B cell (primary cell): ENCODE data around the gene ABR. TPM values are rescaled to one million over a fixed set of nuclear protein-coding genes. Genes with fewer than 3 reads are reported as not detected.

Experiments used
- ATAC-seq: fragments of 200-7000 bp; cut with Tn5 transposase; one replicate; pipeline ENCODE4 v1.10.0; 2021; ENCODE audit warnings: low read depth, mild to moderate bottlenecking, moderate number of reproducible peaks, moderate library complexity
- CTCF ChIA-PET: fragments of 350-600 bp; sonication (Branson Sonifier 250); formaldehyde crosslinking; loops from one replicate; lab custom pipeline; 2021; ENCODE audit warnings: antibody characterized with exemption, inconsistent platforms; lab: Charles Lee
- POLR2A ChIA-PET: fragments of 350-600 bp; sonication (Branson Sonifier 250); formaldehyde crosslinking; loops from one replicate; lab custom pipeline; 2021; ENCODE audit warnings: antibody characterized with exemption; lab: Charles Lee
- DNase-seq: peaks from one replicate; pipeline ENCODE4 v3.0.0; 2013
- H2AFZ ChIP-seq: 2 replicates; pipeline ENCODE4 v1.6.1; 2012; ENCODE audit warnings: mild to moderate bottlenecking, low read depth, low read length; ENCODE audit not compliant: insufficient read depth, poor library complexity, severe bottlenecking
- H3K27ac ChIP-seq, 2 donors: 1 replicate in 1 of 2; 2 replicates in 1 of 2; pipeline ENCODE4 v1.5.1; 2012 to 2013; ENCODE audit warnings: low read length in 2 of 2, mild to moderate bottlenecking in 2 of 2, moderate library complexity in 1 of 2
- H3K27me3 ChIP-seq, 4 experiments: fragments of 200-600 bp in 1 of 4; sonication (generic) in 1 of 4; replicated peaks in 1 of 4; 1 replicate in 2 of 4; 2 replicates in 2 of 4; pipeline versions ENCODE4 v1.6.1 to v1.7.0; 2013 to 2016; ENCODE audit warnings: low read length in 3 of 4, mild to moderate bottlenecking in 2 of 4, mixed read lengths in 1 of 4, moderate library complexity in 1 of 4; ENCODE audit not compliant: insufficient read depth in 4 of 4, control insufficient read depth in 3 of 4; ENCODE audit errors: control extremely low read depth in 1 of 4
- H3K36me3 ChIP-seq, 2 experiments: replicated peaks in 1 of 2; 1 replicate in 1 of 2; 2 replicates in 1 of 2; pipeline versions ENCODE4 v1.6.1 to v1.7.1; 2013; ENCODE audit warnings: low read length in 1 of 2; ENCODE audit not compliant: insufficient read depth in 2 of 2, control insufficient read depth in 1 of 2; ENCODE audit errors: control extremely low read depth in 1 of 2, extremely low read depth in 1 of 2
- H3K4me1 ChIP-seq, 2 donors: fragments of 200-600 bp in 1 of 2; sonication (generic) in 1 of 2; 1 replicate in 1 of 2; 2 replicates in 1 of 2; pipeline versions ENCODE4 v1.5.1 to v1.6.1; 2013 to 2017; ENCODE audit warnings: low read length in 2 of 2; ENCODE audit not compliant: control insufficient read depth in 2 of 2, insufficient read depth in 2 of 2
- H3K4me2 ChIP-seq: replicated peaks from 2 replicates; pipeline ENCODE3; 2012; ENCODE audit warnings: mild to moderate bottlenecking, low read depth, low read length; ENCODE audit not compliant: poor library complexity, severe bottlenecking
- H3K4me3 ChIP-seq, 5 experiments: fragments of 200-600 bp in 1 of 5; sonication (generic) in 1 of 5; 1 replicate in 3 of 5; 2 replicates in 2 of 5; pipeline versions ENCODE4 v1.5.1 to v1.7.0; 2011 to 2016; ENCODE audit warnings: low read length in 4 of 5, mild to moderate bottlenecking in 4 of 5, low read depth in 2 of 5, control low read depth in 1 of 5, moderate library complexity in 1 of 5; ENCODE audit not compliant: insufficient read depth in 1 of 5; ENCODE audit errors: control extremely low read depth in 1 of 5, extremely low read depth in 1 of 5
- H3K79me2 ChIP-seq: fragments of 200-600 bp; sonication (generic); one replicate; pipeline ENCODE4 v1.6.0; 2016; ENCODE audit warnings: low read length; ENCODE audit not compliant: control insufficient read depth, insufficient read depth
- H3K9ac ChIP-seq: fragments of 200-600 bp; sonication (generic); 2 replicates; pipeline ENCODE4 v1.6.1; 2017; ENCODE audit warnings: mild to moderate bottlenecking, low read length, moderate library complexity
- H3K9me3 ChIP-seq, 3 donors: one replicate each; pipeline versions ENCODE4 v1.6.1 to v1.7.1; 2013; ENCODE audit warnings: low read length in 2 of 3; ENCODE audit not compliant: control insufficient read depth in 2 of 3, insufficient read depth in 1 of 3; ENCODE audit errors: control extremely low read depth in 1 of 3
- H4K20me1 ChIP-seq: 2 replicates; pipeline ENCODE4 v1.6.0; 2012; ENCODE audit warnings: mild to moderate bottlenecking, low read length; ENCODE audit not compliant: insufficient read depth, control insufficient read depth, poor library complexity, severe bottlenecking
- H3K27ac Mint-ChIP-seq: one replicate; pipeline ENCODE4 v1.8.0; 2021; ENCODE audit warnings: mixed read lengths
- H3K27me3 Mint-ChIP-seq: one replicate; pipeline ENCODE4 v1.8.0; 2021; ENCODE audit warnings: mixed read lengths
- H3K4me1 Mint-ChIP-seq: one replicate; pipeline ENCODE4 v1.8.0; 2021; ENCODE audit warnings: mixed read lengths
- H3K4me3 Mint-ChIP-seq: one replicate; pipeline ENCODE4 v1.8.0; 2021; ENCODE audit warnings: mixed read lengths
- H3K9me3 Mint-ChIP-seq: one replicate; pipeline ENCODE4 v1.8.0; 2022; ENCODE audit warnings: mixed read lengths; ENCODE audit not compliant: insufficient read depth
- EZH2 ChIP-seq: IDR thresholded peaks from 2 replicates; pipeline ENCODE4 v1.6.1; 2012; ENCODE audit warnings: borderline replicate concordance, low read depth, mild to moderate bottlenecking, moderate library complexity, low read length; ENCODE audit not compliant: insufficient read depth, poor library complexity, severe bottlenecking
- WGBS: methylation state at CpG from one replicate; pipeline ENCODE4 v1.1.5; 2013; ENCODE audit warnings: missing lambda C conversion rate; ENCODE audit not compliant: insufficient coverage; 5-methylcytosine and 5-hydroxymethylcytosine counted together
- intact Hi-C: fragments of 100-400 bp; cut with micrococcal nuclease; formaldehyde crosslinking; loops from one replicate; pipeline ENCODE4 v1.10.0; 2022
- polyA plus RNA-seq: library from polyadenylated mRNA; depleted of rRNA; stranded (reverse); fragments of >200 nt; gene quantifications from 2 replicates; pipeline ENCODE4 v1.2.3, GENCODE V29; 2012
- total RNA-seq, 2 donors: library from RNA; stranded (reverse); fragments of 120-200 nt in 1 of 2; gene quantifications; 1 replicate in 1 of 2; 2 replicates in 1 of 2; pipeline versions ENCODE4 v1.2.3 to v1.2.4, GENCODE V29; 2013 to 2022
- TF ChIP-seq, protein P1 (sequence below): fragments of 200-600 bp; IDR thresholded peaks from one replicate; pipeline ENCODE4 v1.8.0; 2022; ENCODE audit warnings: antibody characterized with exemption, mild to moderate bottlenecking

The ABR gene
- total and polyA plus RNA-seq, 2 donors (not counting 1 experiment from before 2014, with no cell fraction given) = 79.8 to 262 TPM

DNA sequence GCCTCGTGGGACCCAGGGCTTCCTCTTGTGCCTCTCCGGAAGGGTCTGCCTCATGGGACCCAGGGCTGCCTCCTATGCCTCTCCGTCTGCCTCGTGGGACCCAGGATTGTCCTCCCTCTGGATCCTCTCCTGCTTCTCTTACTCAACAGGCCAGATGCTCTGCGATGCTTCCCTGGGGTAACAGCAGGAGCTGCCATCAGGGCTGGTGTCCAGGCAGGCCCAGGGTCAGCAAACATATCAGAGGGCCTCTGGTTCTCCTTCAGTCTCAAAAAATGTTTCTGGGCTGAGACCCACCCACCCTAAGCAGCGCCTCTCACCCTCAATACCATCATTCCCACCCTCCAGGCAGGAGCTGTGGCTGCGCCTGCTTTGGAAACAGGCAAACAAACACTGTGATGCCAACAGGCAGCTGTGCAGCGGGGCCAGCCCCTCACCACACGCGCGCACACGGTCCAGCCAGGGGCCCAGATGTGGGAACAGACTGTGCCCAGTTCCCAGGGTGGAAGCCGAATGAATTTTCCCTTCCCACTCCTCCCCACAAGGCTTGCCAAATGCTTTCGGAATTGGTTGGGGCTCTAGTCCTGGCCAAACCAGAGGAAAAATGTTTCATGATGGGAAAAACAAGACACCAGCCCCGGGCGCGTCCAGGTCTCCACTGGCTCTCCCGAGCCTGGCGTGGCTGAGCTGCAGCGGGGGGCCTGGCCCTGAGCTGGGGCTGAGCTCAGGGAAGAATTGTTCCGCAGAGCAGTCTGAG is 171.6 kb downstream of the ABR start:
- POLR2A ChIA-PET = no interaction called here
- Histone ChIP-seq H3K4me1 (no peaks in the 10 kb centered on the region), H3K27ac (no peak overlapping the region), H4K20me1 (peaks cover 6% of the 10 kb centered on the region), H2AFZ (no peak overlapping the region), H3K4me2 (no peak overlapping the region), H3K36me3 (peaks cover 0 to 70% of the 10 kb centered on the region in 2 experiments), H3K79me2 (no peaks in the 10 kb centered on the region), H3K9me3 (no peaks in the 10 kb centered on the region), H3K4me3 (no peak overlapping the region), H3K9ac (no peak overlapping the region), H3K27me3 (no peaks in the 10 kb centered on the region)
- no peak overlapping the region for H3K4me3 Mint-ChIP-seq
- no peak for TF ChIP-seq EZH2
- TF ChIP-seq, protein P1, sequence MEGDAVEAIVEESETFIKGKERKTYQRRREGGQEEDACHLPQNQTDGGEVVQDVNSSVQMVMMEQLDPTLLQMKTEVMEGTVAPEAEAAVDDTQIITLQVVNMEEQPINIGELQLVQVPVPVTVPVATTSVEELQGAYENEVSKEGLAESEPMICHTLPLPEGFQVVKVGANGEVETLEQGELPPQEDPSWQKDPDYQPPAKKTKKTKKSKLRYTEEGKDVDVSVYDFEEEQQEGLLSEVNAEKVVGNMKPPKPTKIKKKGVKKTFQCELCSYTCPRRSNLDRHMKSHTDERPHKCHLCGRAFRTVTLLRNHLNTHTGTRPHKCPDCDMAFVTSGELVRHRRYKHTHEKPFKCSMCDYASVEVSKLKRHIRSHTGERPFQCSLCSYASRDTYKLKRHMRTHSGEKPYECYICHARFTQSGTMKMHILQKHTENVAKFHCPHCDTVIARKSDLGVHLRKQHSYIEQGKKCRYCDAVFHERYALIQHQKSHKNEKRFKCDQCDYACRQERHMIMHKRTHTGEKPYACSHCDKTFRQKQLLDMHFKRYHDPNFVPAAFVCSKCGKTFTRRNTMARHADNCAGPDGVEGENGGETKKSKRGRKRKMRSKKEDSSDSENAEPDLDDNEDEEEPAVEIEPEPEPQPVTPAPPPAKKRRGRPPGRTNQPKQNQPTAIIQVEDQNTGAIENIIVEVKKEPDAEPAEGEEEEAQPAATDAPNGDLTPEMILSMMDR = no peak
- intact Hi-C loops = no loop called here
- H3K27ac Mint-ChIP-seq = no peak overlapping the region
- ATAC-seq (no peak), DNase-seq (no peak)
- no peaks in the 10 kb centered on the region for H3K9me3 Mint-ChIP-seq
- no peaks in the 10 kb centered on the region for H3K4me1 Mint-ChIP-seq
- H3K27me3 Mint-ChIP-seq = no peaks in the 10 kb centered on the region
- CTCF ChIA-PET = interaction anchor here (0.8 kb wide), 1 partner anchor 9 kb away, joined by 3 read pairs; no protein-coding TSS in a partner anchor
- WGBS = 96% methylated on average over 20 of the region's 21 CpGs

DNA sequence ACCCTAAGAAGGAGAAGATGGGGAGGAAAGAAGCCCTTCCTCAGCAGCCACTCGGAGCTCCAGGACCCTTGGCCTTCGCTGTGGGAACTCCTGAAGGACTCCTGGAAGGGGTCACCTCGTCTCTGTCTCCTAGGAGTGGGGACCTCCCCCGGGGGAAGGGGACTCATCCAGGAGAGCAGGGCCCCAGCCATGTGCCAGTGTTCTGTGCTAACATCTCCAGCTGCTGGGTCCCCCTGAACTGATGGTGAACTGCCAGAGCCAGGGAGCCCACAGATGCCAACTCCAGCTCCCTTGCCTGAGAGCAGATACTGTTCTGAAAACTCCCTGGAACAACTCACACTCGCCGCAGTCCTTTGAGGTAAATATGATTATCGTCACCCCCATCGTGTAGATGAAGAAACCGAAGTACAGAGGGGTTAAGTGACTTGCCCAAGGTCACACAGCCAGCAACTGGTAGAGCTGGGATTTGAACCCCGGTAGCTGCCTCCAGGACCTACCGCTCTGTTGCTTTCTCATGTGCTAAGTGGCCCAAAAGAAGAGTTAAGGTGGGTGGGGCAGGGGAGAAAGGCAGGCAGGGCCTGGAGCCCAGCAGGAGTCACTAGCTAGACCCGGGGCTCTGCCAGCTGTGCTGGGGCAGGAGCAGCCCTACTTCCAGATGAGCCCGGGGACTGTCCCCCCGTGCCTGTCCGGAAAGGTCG is 172.3 kb downstream of the ABR start:
- CTCF ChIA-PET = interaction anchor here (0.8 kb wide), 1 partner anchor 8 kb away, joined by 3 read pairs; no protein-coding TSS in a partner anchor
- H3K4me1 ChIP-seq = no peaks in the 10 kb centered on the region
- H3K9me3 Mint-ChIP-seq = no peaks in the 10 kb centered on the region
- H2AFZ ChIP-seq = no peak overlapping the region
- no peaks in the 10 kb centered on the region for H3K79me2 ChIP-seq
- no peak for DNase-seq
- H3K4me1 Mint-ChIP-seq = no peaks in the 10 kb centered on the region
- H3K9ac ChIP-seq = no peak overlapping the region
- ATAC-seq = no peak
- no peak overlapping the region for H3K27ac ChIP-seq
- no peaks in the 10 kb centered on the region for H3K9me3 ChIP-seq
- H3K27me3 Mint-ChIP-seq = no peaks in the 10 kb centered on the region
- no peak overlapping the region for H3K4me3 Mint-ChIP-seq
- H3K27me3 ChIP-seq = no peaks in the 10 kb centered on the region
- H3K36me3 ChIP-seq = peaks cover 4 to 77% of the 10 kb centered on the region in 2 experiments
- POLR2A ChIA-PET = no interaction called here
- H3K4me3 ChIP-seq = no peak overlapping the region
- peaks cover 6% of the 10 kb centered on the region for H4K20me1 ChIP-seq
- TF ChIP-seq, protein P1 = no peak
- no peak for TF ChIP-seq EZH2
- no peak overlapping the region for H3K4me2 ChIP-seq
- intact Hi-C loops = no loop called here
- H3K27ac Mint-ChIP-seq = no peak overlapping the region
- 96% methylated on average over 16 of the region's 16 CpGs for WGBS
